ENCODE results near the gene WWC1.

The WWC1 gene

DNA sequence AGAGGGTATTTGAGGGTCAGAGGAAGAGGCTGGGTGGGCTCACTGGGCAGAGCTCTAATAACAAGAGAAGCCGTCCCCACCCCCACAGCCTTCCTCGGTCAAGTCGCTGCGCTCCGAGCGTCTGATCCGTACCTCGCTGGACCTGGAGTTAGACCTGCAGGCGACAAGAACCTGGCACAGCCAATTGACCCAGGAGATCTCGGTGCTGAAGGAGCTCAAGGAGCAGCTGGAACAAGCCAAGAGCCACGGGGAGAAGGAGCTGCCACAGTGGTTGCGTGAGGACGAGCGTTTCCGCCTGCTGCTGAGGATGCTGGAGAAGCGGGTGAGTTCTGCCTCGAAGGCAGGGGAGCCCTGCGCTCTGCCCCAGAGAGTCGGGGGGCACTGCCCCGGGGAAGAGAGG lies 173.2 kb downstream of the WWC1 start:
- H3K9me3 ChIP-seq (ENCODE audit: insufficient read depth, low read depth, low read length): no peaks in the 10 kb centered on the region

DNA sequence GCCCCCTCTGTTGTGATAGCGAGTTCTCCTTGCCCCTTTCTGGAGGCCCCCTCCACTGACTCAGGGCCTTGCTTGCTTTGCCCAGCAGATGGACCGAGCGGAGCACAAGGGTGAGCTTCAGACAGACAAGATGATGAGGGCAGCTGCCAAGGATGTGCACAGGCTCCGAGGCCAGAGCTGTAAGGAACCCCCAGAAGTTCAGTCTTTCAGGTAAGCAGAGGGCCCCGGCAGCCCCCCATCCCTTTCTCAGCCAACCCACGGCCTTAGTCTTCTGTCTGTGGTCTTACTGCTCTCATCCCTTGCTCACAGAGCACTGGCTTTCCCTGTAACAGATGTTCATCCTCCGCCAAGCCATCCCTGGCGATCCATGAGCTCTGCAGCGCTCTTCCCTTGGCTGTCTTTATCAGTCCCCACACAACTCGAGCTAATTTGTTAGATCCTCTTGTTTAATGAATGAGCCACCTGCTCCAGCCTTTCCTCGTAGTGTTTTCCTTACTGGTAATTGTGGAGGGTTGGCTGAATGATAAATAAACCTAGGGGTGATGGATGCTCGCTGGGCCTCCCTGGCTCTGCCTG lies 176.4 kb downstream of the WWC1 start:
- Histone ChIP-seq H4K8ac (ENCODE audit: low read depth, low read length) (no peak overlapping the region), H2AFZ (ENCODE audit: insufficient read depth, low read length, poor library complexity) (no peak overlapping the region), H4K12ac (ENCODE audit: low read depth, low read length) (no peak overlapping the region), H2BK120ac (ENCODE audit: insufficient read depth, low read length, poor library complexity) (no peak overlapping the region), H3K79me1 (ENCODE audit: low read length) (peaks cover 2% of the 10 kb centered on the region), H2BK5ac (ENCODE audit: low read depth, low read length, poor library complexity) (no peak overlapping the region), H3K9me3 (ENCODE audit: insufficient read depth, low read depth, low read length) (no peaks in the 10 kb centered on the region), H4K91ac (ENCODE audit: low read depth, low read length) (no peak overlapping the region), H3K18ac (ENCODE audit: low read length) (no peak overlapping the region), H3K23ac (ENCODE audit: low read length) (no peak overlapping the region), H3K4me3 (ENCODE audit: low read depth, low read length) (no peak overlapping the region), H3K4me1 (ENCODE audit: control insufficient read depth in 1 of 2, insufficient read depth in 2 of 2, low read length in 2 of 2) (peaks cover 6 to 11% of the 10 kb centered on the region in 2 experiments), H3K9ac (ENCODE audit: low read length) (no peak overlapping the region), H2AK5ac (ENCODE audit: low read length) (no peak overlapping the region), H3K79me2 (ENCODE audit: control insufficient read depth, insufficient read depth, low read length, poor library complexity) (no peaks in the 10 kb centered on the region), H3K4ac (ENCODE audit: low read depth, low read length) (no peak overlapping the region), H3K27ac (ENCODE audit: low read depth, low read length) (no peak overlapping the region), H3K4me2 (ENCODE audit: low read length) (no peak overlapping the region), H3K36me3 (ENCODE audit: control insufficient read depth in 1 of 2, insufficient read depth in 2 of 2, low read length in 2 of 2) (peaks cover 25 to 37% of the 10 kb centered on the region in 2 experiments), H3K14ac (ENCODE audit: low read length) (no peak overlapping the region), H3K27me3 (ENCODE audit: insufficient read depth, low read length) (no peaks in the 10 kb centered on the region), H2BK12ac (ENCODE audit: low read length) (no peak overlapping the region)
- WGBS (ENCODE audit: extremely low coverage, insufficient coverage, insufficient read length): no CpG with 5 or more reads among the region's 12 CpGs
- DNase-seq: no peak

More for the DNA sequence above, 173.2 kb downstream of the WWC1 start:
- Histone ChIP-seq H3K27me3 (ENCODE audit: insufficient read depth, low read length) (no peaks in the 10 kb centered on the region), H3K23ac (ENCODE audit: low read length) (no peak overlapping the region), H3K36me3 (ENCODE audit: control insufficient read depth in 1 of 2, insufficient read depth in 2 of 2, low read length in 2 of 2) (peaks cover 35 to 46% of the 10 kb centered on the region in 2 experiments), H3K4me3 (ENCODE audit: low read depth, low read length) (no peak overlapping the region), H3K4me1 (ENCODE audit: control insufficient read depth in 1 of 2, insufficient read depth in 2 of 2, low read length in 2 of 2) (no peaks in the 10 kb centered on the region), H2BK5ac (ENCODE audit: low read depth, low read length, poor library complexity) (no peak overlapping the region), H3K4me2 (ENCODE audit: low read length) (no peak overlapping the region), H4K12ac (ENCODE audit: low read depth, low read length) (no peak overlapping the region), H3K79me2 (ENCODE audit: control insufficient read depth, insufficient read depth, low read length, poor library complexity) (no peaks in the 10 kb centered on the region), H3K14ac (ENCODE audit: low read length) (no peak overlapping the region), H2AK5ac (ENCODE audit: low read length) (no peak overlapping the region), H2BK120ac (ENCODE audit: insufficient read depth, low read length, poor library complexity) (no peak overlapping the region), H3K9ac (ENCODE audit: low read length) (no peak overlapping the region), H3K4ac (ENCODE audit: low read depth, low read length) (no peak overlapping the region), H3K27ac (ENCODE audit: low read depth, low read length) (no peak overlapping the region), H4K8ac (ENCODE audit: low read depth, low read length) (no peak overlapping the region), H2AFZ (ENCODE audit: insufficient read depth, low read length, poor library complexity) (no peak overlapping the region), H3K79me1 (ENCODE audit: low read length) (no peaks in the 10 kb centered on the region), H4K91ac (ENCODE audit: low read depth, low read length) (no peak overlapping the region), H3K18ac (ENCODE audit: low read length) (no peak overlapping the region), H2BK12ac (ENCODE audit: low read length) (no peak overlapping the region)
- no peak for DNase-seq
- no CpG with 5 or more reads among the region's 20 CpGs for WGBS (ENCODE audit: extremely low coverage, insufficient coverage, insufficient read length)

DNA sequence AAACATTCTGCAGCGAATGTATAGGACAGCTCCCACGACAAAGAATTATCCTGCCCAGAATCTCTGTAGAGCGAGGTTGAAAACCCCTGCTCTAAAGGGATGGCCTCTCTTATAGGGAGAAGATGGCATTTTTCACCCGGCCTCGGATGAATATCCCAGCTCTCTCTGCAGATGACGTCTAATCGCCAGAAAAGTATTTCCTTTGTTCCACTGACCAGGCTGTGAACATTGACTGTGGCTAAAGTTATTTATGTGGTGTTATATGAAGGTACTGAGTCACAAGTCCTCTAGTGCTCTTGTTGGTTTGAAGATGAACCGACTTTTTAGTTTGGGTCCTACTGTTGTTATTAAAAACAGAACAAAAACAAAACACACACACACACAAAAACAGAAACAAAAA lies 177.4 kb downstream of the WWC1 start:
- H3K79me1 ChIP-seq (ENCODE audit: low read length): peaks cover 2% of the 10 kb centered on the region
- no peak overlapping the region for H3K9ac ChIP-seq (ENCODE audit: low read length)
- no peak overlapping the region for H2AK5ac ChIP-seq (ENCODE audit: low read length)
- no peaks in the 10 kb centered on the region for H3K79me2 ChIP-seq (ENCODE audit: control insufficient read depth, insufficient read depth, low read length, poor library complexity)
- H3K18ac ChIP-seq (ENCODE audit: low read length): no peak overlapping the region
- no peak overlapping the region for H3K23ac ChIP-seq (ENCODE audit: low read length)
- no peak overlapping the region for H3K14ac ChIP-seq (ENCODE audit: low read length)
- no peak overlapping the region for H3K27ac ChIP-seq (ENCODE audit: low read depth, low read length)
- no peak overlapping the region for H2BK12ac ChIP-seq (ENCODE audit: low read length)
- no peak overlapping the region for H2BK5ac ChIP-seq (ENCODE audit: low read depth, low read length, poor library complexity)
- no peak overlapping the region for H4K8ac ChIP-seq (ENCODE audit: low read depth, low read length)
- WGBS (ENCODE audit: extremely low coverage, insufficient coverage, insufficient read length): no CpG with 5 or more reads among the region's 8 CpGs
- no peak overlapping the region for H3K4me2 ChIP-seq (ENCODE audit: low read length)
- H2BK120ac ChIP-seq (ENCODE audit: insufficient read depth, low read length, poor library complexity): no peak overlapping the region
- no peaks in the 10 kb centered on the region for H3K9me3 ChIP-seq (ENCODE audit: insufficient read depth, low read depth, low read length)
- no peak for DNase-seq
- no peak overlapping the region for H4K91ac ChIP-seq (ENCODE audit: low read depth, low read length)
- H3K36me3 ChIP-seq (ENCODE audit: control insufficient read depth in 1 of 2, insufficient read depth in 2 of 2, low read length in 2 of 2): peaks cover 25 to 37% of the 10 kb centered on the region in 2 experiments
- no peak overlapping the region for H4K12ac ChIP-seq (ENCODE audit: low read depth, low read length)
- H3K4me1 ChIP-seq (ENCODE audit: control insufficient read depth in 1 of 2, insufficient read depth in 2 of 2, low read length in 2 of 2): peaks cover 6 to 14% of the 10 kb centered on the region in 2 experiments
- no peak overlapping the region for H3K4ac ChIP-seq (ENCODE audit: low read depth, low read length)
- no peaks in the 10 kb centered on the region for H3K27me3 ChIP-seq (ENCODE audit: insufficient read depth, low read length)
- no peak overlapping the region for H3K4me3 ChIP-seq (ENCODE audit: low read depth, low read length)
- H2AFZ ChIP-seq (ENCODE audit: insufficient read depth, low read length, poor library complexity): no peak overlapping the region

DNA sequence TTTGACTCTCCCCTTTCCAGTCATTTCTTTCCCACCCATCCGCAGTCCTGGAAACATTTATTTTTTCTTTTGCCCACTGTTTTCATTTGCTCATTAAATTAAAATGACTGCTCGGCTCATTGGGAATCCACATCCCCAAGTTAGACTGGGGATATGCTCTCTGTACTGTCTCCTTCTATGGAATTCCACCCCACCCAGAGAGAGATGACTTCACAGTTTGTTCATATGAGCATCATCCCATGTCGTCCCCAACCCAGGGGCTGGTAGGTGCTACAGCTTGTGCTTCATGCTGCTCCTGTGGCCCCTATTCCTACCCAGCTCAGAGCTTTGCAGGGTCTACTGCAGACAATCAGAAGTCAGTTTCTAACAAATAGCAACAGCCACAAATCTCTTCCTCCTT lies 178.4 kb downstream of the WWC1 start:
- Histone ChIP-seq H2BK120ac (ENCODE audit: insufficient read depth, low read length, poor library complexity) (no peak overlapping the region), H3K4ac (ENCODE audit: low read depth, low read length) (no peak overlapping the region), H3K4me2 (ENCODE audit: low read length) (no peak overlapping the region), H2BK5ac (ENCODE audit: low read depth, low read length, poor library complexity) (no peak overlapping the region), H2AFZ (ENCODE audit: insufficient read depth, low read length, poor library complexity) (no peak overlapping the region), H3K4me1 (ENCODE audit: control insufficient read depth in 1 of 2, insufficient read depth in 2 of 2, low read length in 2 of 2) (peaks cover 6 to 14% of the 10 kb centered on the region in 2 experiments), H3K4me3 (ENCODE audit: low read depth, low read length) (no peak overlapping the region), H4K91ac (ENCODE audit: low read depth, low read length) (no peak overlapping the region), H3K23ac (ENCODE audit: low read length) (no peak overlapping the region), H3K79me1 (ENCODE audit: low read length) (peaks cover 2% of the 10 kb centered on the region), H4K12ac (ENCODE audit: low read depth, low read length) (no peak overlapping the region), H2BK12ac (ENCODE audit: low read length) (no peak overlapping the region), H4K8ac (ENCODE audit: low read depth, low read length) (no peak overlapping the region), H3K79me2 (ENCODE audit: control insufficient read depth, insufficient read depth, low read length, poor library complexity) (no peaks in the 10 kb centered on the region), H3K9me3 (ENCODE audit: insufficient read depth, low read depth, low read length) (no peaks in the 10 kb centered on the region), H3K27ac (ENCODE audit: low read depth, low read length) (no peak overlapping the region), H3K36me3 (ENCODE audit: control insufficient read depth in 1 of 2, insufficient read depth in 2 of 2, low read length in 2 of 2) (peaks cover 21 to 32% of the 10 kb centered on the region in 2 experiments), H3K27me3 (ENCODE audit: insufficient read depth, low read length) (no peaks in the 10 kb centered on the region), H3K14ac (ENCODE audit: low read length) (no peak overlapping the region), H3K9ac (ENCODE audit: low read length) (no peak overlapping the region), H3K18ac (ENCODE audit: low read length) (no peak overlapping the region), H2AK5ac (ENCODE audit: low read length) (no peak overlapping the region)
- DNase-seq: no peak
- no CpG with 5 or more reads among the region's 3 CpGs for WGBS (ENCODE audit: extremely low coverage, insufficient coverage, insufficient read length)

Data from trophoblast cell (in vitro differentiated cells and primary cell).